HG03469 (cell line): ENCODE data around the gene DNASE1L1.

ENCODE experiments used
- ATAC-seq: cut with Tn5 transposase; IDR thresholded peaks from one replicate; pipeline ENCODE4 v1.9.1; 2021; ENCODE audit warnings: mild to moderate bottlenecking, moderate library complexity, moderate number of reproducible peaks; ENCODE audit not compliant: unreplicated experiment

Gene DNASE1L1

GRCh38 chrX:154384284-154384892 is 24.7 kb downstream of the DNASE1L1 start:
- ATAC-seq = no peak

- ATAC-seq = no peak
These were observed 25.4 kb downstream of the DNASE1L1 start for GRCh38 chrX:154383359-154384283.

GRCh38 chrX:154382483-154383069 is 26.5 kb downstream of the DNASE1L1 start:
- ATAC-seq = no peak

- no peak for ATAC-seq
These were observed 27.8 kb downstream of the DNASE1L1 start for GRCh38 chrX:154381271-154381670.

GRCh38 chrX:154380787-154381186 is 28.3 kb downstream of the DNASE1L1 start:
- ATAC-seq = no peak

GRCh38 chrX:154380153-154380552 is 28.9 kb downstream of the DNASE1L1 start:
- ATAC-seq = no peak

GRCh38 chrX:154379569-154379951 is 29.5 kb downstream of the DNASE1L1 start:
- ATAC-seq = no peak

- ATAC-seq = peak; percentile 59
These were observed 30.1 kb downstream of the DNASE1L1 start, which contains the start of gene EMD for GRCh38 chrX:154378799-154379568. EMD (plus strand) TSS chrX:154379295; CDS start chrX:154379485, 190 bp downstream.

GRCh38 chrX:154378059-154378798 is 30.8 kb downstream of the DNASE1L1 start:
- ATAC-seq = no peak

- ATAC-seq = no peak
These were observed 32.3 kb downstream of the DNASE1L1 start for GRCh38 chrX:154376774-154377173.

- ATAC-seq = no peak
These were observed 33.9 kb downstream of the DNASE1L1 start for GRCh38 chrX:154375156-154375504.

GRCh38 chrX:154374313-154375155 is 34.5 kb downstream of the DNASE1L1 start, which contains the start of gene FLNA:
FLNA (minus strand) TSS chrX:154374634; CDS start chrX:154371245, 3,389 bp downstream.
- ATAC-seq = no peak

- ATAC-seq = no peak
These were observed 35.4 kb downstream of the DNASE1L1 start for GRCh38 chrX:154373340-154374306.

- no peak for ATAC-seq
These were observed 36.4 kb downstream of the DNASE1L1 start for GRCh38 chrX:154372612-154373022.

- ATAC-seq = peak; percentile 4
These were observed 37.2 kb downstream of the DNASE1L1 start for GRCh38 chrX:154371789-154372300.

- ATAC-seq = peak; percentile 39
These were observed 37.9 kb downstream of the DNASE1L1 start for GRCh38 chrX:154371017-154371788.
